Amygdala (tissue), 56 donors: ENCODE measurements around the gene KIRREL3.

ENCODE experiments used
- DNase-seq, 56 donors: peaks; one replicate each; lab custom pipeline; 2025; lab: John Stamatoyannopoulos, UW

KIRREL3 gene

DNA sequence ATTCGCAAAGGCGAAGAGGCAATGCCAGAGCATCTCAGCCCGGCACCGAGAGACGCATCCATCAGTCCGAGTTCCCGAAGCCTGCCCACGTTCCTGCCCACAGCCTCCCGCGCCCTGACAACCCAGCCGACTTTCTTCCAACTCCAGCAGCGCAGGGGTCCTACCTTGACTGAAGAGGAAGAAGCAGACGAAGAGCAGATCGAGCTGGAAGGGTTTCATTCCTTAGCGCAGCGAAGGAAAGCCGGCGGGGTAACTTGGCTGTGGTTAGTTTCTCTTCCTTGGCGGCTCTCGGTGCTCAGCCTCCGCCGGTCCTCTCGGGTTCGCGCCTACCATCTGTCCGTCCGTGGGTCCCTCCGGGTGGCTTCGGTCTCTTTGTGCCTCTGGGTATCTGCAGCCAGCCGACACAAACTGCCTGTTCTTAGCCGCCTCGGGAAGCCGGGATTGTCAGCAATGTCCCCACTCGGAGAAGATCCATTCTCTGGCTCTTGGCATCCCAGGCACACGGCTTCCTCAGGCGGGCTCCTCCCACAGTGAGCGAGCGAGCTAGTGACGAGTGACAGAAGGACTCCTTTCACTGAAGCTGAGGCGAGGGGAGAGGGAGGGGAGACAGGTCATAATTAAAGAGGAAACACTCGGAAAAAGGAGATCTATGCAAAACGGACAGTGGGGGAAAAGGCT, at the start of gene KIRREL3:
TSS of gene KIRREL3 (minus strand) at position 480 of the 678 bp plus-strand sequence.
- DNase-seq, result peak in 45 of 56 donors; percentile 10 to 83 (median 52)

DNA sequence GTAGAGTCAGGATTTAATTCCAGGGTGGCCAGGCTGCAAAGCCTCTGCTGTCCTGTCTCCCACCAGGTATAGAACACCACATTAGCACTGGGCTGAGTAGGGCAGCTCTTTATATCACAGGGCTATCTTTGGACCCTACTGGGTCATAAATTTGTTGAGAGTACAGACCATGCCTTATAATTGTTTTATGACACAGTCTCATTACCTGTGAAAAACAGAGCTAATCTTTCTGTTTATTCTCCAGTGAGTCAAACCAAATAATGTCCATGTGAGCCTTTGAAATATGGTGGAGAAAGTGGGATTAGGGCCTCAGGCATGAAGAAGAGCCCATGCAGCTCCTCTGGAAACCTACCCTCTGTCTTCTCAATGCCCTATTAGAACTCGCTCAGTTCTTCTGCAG, 49.6 kb upstream of the KIRREL3 start:
- no peak for DNase-seq

DNA sequence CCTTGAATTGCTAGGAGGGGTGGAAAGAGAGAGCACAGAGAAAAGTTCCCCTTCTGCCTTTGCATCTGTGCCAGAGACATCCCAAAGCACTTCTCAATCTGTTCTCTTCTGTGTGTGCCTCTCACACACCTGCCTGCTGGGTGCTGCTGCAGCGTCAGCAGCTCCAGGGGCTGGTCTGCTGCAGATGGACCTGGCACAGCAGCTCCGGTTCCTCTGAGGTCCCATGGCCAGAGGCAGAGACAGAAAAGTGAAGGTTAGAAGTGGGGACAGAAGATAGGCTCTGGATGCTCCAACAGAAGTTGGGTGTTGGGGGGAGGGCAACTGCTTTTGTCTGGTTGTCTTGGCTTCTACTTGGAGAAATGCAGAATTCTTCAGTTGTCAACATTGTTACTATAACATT, 48.9 kb upstream of the KIRREL3 start:
- DNase-seq, result no peak

GRCh38 chr11:127044535-127044934, 44.0 kb upstream of the KIRREL3 start:
- DNase-seq, result no peak

DNA sequence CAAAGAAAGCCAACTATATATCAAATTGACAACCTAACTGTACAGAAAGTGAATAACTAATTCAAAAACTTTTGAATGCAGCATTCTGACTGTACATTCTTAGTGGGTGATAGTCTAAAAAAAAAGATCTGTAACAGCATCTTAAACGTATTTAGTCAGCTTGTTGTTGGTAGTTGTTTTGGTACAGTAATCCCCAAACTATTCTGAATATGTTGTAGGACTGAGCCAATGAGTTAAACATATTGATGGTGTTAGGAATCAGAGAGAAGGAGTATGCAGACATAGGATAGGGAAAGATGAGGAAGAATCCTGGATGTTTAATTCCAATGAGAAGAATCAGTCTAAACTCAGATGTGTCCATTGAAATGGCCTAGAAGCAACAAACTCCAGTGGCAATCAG, 41.9 kb upstream of the KIRREL3 start:
- no peak for DNase-seq

DNA sequence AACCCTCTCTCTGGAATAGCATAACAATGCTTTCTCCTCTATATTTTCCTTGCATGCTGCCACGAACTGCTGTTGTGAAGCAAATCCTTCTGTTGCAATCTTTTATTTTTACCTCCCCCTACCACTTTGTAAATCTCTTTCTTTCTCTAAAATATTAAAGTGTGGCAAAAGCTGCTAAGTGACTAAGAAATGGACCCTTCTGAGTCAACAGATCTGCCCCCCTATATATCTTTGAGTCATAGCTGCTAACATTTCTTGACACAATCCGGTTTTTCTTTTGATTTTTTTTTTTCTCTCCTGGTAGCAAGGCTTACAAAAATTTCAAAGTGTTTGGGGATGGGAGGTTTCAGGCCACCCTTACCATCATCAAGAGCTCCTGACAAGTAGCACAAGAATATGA, 39.0 kb upstream of the KIRREL3 start:
- DNase-seq, result no peak

DNA sequence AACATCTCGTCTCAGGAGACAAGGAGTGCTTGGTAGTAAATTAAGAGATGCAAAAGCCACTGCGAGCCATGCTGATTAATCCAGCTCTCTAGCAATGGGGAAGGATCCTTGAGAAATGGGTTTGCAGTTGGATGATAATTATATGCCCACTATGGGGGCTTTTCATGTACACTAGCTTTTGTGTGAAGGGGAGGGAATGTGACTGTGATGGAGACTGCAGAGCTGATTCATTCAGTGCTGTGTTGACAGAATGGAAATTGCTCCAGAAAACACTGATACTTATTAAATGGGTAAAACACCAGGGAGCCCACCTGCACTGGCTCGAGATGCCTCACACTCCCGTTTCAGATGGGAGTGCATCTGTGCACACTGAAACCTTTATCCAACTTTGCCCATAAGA, 37.0 kb upstream of the KIRREL3 start:
- no peak for DNase-seq

DNA sequence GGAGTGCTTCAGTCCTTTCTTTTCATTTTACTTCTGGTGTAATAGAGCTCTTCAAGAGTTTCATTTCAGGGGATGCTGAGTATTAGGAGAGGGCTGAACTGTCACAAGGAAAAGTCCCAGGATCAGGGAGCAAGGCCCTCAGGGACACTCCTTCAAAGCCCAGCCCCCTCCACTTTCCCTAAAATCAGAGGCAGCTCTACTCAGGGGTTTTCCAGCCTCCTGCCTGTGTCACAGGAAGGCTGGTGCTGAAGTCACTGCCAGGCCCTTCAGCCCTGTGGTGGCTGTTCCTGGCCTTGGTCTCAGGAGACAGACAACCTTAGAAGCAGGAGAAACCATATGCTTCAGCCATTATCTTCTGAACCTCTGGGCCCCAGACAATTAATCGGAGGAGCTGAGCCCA, 36.4 kb upstream of the KIRREL3 start:
- DNase-seq, result no peak

GRCh38 chr11:127035824-127036223, 35.3 kb upstream of the KIRREL3 start:
- DNase-seq, result no peak

- DNase-seq, result no peak
These were observed 34.4 kb upstream of the KIRREL3 start for GRCh38 chr11:127034973-127035372.

- DNase-seq, result no peak
These were observed 28.1 kb upstream of the KIRREL3 start for GRCh38 chr11:127028648-127029047.

DNA sequence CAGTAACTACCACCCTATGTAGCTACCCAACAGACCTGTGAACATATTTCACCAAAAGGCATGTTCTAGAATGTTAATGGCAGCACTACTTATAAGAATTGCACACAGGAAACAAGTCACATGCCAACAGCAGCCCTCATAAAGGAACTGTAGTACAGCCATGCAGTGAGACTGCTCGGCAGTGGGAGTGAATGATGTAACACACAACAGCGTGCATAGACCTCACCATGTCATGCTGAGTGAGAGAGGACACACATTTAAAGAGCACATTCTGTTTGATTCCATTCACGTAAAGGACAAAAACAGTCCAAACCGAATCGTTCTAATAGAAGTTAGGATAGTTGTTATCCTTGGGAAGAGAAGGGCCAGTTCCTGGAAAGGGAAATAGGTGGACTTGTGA, 27.2 kb upstream of the KIRREL3 start:
- no peak for DNase-seq

DNA sequence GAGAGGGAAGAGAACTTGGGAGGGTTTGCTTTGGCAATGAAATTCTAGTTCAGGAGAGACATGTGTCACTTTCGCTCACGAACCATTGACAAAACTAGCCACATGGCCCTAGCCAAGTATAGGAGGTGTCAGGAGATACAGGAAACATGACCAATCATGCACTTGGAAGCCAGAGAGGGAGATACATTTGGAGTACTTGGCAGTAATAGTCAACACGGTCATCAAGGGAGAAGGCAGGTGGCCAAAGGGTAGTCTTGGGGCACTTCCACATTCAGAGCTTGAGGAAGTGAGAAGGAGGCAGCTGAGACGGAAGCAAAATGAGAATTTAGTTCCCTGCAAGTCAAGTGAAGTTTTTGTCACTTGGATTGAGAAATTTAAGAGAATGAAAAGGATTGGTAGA, 26.4 kb upstream of the KIRREL3 start:
- DNase-seq, result no peak

DNA sequence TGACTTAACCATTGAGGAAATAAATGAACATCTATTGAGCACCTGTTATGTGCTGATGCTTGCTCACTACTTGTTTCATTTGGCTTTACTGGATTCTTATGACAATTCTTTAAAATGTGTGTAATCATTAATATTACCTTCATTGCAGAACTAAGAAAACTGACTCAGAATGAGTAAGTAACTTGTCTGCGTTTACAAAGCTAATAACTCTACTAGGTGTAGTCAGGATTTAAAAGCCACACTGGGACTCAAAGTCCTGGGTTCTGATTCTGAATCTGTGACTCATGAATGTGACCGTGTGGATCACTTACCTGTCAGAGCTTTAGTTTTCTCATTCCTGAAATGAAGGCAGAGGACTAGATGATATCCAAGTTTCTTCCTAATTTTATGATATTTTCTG, 23.4 kb upstream of the KIRREL3 start:
- no peak for DNase-seq

GRCh38 chr11:127018683-127019279, 18.2 kb upstream of the KIRREL3 start:
- DNase-seq, result no peak

- no peak for DNase-seq
These were observed 16.9 kb upstream of the KIRREL3 start for GRCh38 chr11:127017482-127017881.

DNA sequence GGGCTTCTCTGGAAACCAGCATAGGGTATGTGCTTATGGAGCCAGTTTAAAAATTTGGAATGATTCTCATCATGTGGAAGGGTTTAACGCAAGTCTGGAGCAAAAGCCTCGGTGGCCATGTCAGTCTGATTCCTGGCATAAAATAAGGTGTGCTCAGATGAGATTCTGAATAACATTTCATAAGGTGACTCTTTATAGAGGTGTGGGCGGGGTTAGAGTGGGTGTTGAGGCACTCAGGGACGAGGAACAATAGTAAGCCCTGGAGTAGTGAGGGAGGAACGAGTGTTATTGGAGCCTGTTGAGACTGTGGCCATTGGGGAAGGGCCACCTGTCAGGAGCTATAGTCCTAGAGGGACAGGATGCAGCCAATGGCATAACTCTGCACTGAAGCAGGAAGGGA, 13.0 kb upstream of the KIRREL3 start:
- DNase-seq, result no peak

DNA sequence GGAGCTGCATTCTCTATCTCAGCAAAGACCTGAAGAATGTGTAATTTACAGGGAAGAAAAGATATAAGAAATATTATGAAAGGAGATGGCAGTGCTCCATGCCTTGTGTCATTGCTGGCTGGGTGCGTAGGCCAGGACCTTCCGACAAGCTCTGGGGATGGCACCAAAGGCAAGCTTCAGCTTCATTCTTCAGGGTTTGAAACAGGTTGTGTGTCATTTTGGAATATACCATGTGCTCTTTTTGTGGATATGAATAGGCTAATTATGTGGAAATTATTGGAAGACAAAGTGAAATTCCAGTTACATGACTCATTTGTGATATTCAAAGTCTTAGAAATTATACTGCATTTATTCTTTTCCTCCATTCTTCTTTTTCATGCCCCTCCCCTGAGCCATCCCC, 5.7 kb upstream of the KIRREL3 start:
- DNase-seq, result no peak

DNA sequence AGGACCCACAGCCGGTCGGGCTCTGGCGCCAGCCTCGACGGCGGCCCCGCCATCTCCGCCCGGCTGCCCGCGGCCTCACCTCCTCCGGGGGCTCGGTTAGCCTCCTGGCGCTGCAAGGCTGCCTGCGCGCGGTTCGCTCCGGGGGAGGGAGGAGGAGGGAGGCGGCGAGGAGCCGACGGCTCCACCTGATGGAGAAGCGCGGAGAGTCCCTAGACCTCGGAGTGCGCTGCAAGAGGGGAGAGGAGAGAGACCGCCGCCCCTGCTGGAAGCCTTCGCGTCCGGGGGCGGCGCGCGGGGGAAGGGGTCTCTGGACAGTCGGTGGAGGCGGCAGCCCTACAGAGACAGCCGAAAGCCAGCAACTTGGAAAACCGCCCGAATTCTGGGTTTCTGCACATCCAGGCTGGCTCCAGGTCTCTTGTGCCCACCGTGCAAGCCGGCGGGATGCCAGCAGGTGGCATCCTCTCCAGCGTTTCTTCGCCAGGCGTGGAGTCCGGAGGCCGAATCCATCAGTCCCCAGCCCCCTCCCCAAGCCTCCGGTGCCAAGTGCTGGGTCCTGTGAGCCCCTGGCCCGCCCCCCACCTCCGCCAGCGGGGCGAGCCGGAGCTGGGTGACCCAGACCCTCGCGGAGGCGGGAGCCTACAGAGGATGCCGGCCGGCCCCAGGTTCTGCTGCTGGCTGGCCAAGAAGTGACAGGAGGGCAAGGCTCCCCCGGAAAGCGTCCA, 2.9 kb upstream of the KIRREL3 start:
- peak in 38 of 56 donors; percentile 8 to 77 (median 54) for DNase-seq

DNA sequence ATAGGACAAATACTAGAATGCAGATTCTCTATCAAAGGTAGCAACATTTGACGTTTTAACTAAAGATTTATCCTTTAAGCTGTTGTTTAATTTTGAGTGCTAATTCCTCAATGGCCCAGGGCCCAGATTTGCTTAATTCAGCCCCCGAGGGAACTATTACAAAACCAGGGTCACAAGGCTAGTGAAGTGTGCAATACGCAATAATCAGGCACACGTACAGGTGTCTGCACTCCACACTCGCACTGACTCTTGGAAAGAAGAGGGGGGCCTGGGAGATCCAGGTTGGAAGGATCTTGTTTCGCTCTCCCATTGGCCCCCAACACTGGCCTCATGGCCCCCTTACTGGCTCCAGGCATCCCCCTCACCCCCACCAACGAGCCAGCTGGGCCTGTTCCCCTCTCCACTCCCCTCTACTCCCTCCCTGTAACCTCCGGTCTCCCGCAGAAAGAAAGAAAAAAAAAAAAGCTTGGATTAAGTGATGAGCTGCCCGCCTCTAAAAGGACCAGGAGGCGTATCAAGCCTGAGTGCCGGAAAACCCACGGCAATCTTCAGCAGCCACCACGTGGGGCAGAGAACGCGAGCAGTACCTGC, 2.2 kb upstream of the KIRREL3 start:
- no peak for DNase-seq

DNA sequence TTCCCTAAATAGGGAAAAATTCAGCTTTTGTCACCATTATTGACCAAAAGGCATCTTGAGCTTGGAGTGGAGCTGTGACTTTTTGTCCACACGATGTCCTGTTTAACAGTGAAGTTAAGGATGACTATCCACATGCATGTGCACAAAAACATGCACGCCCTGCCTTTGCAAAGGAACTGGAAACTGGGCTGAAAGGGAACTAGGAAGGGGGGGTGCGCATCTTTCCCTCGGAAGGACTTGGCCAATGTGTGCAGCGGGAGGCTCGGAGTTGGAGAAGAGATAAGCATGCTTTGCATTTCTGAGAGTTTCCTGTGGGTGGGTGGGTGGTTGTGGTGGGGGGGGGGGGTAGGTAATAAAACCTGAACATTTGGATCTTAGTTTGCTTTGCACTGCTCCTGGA, 411 bp upstream of the KIRREL3 start:
- DNase-seq, result peak in 3 of 56 donors; percentile 21 to 52 (median 36)

- DNase-seq, result no peak
These were observed 1.2 kb downstream of the KIRREL3 start for GRCh38 chr11:126999366-126999765.
